IMR-90 (cell line): Measurements from ENCODE around the gene SERPING1. TPM values are rescaled to one million over a fixed set of nuclear protein-coding genes. Genes with fewer than 3 reads are reported as not detected.

Experiments used
- ATAC-seq: fragments of 200-7000 bp; cut with Tn5 transposase; 2 replicates; pipeline ENCODE4 v1.9.1; 2020; ENCODE audit warnings: low read depth, mild to moderate bottlenecking, moderate library complexity
- BruUV-seq: library from RNA; stranded (reverse); fragments of 400-500 nt; replicated peaks from 2 replicates; lab custom pipeline; 2021; lab: Mats Ljungman, UMichigan
- CTCF ChIA-PET: fragments of 300-600 bp; formaldehyde crosslinking; extraction: SDS; loops from one replicate; lab custom pipeline; 2021; ENCODE audit warnings: antibody characterized with exemption; lab: Yijun Ruan, JAX
- POLR2A ChIA-PET: fragments of 300-600 bp; sonication (Branson Sonifier 250); formaldehyde crosslinking; loops from one replicate; lab custom pipeline; 2022; ENCODE audit warnings: antibody characterized with exemption; ENCODE audit not compliant: unreplicated experiment; lab: Charles Lee
- DNase-seq: peaks from one replicate; pipeline ENCODE4 v3.0.0; 2013
- H2AFZ ChIP-seq: replicated peaks from 2 replicates; pipeline ENCODE3; 2013; ENCODE audit warnings: low read length, mild to moderate bottlenecking; ENCODE audit not compliant: poor library complexity
- H2AK5ac ChIP-seq: 2 replicates; pipeline ENCODE4 v1.6.1; 2013; ENCODE audit warnings: low read depth, low read length, inconsistent platforms
- H2AK9ac ChIP-seq: replicated peaks from 2 replicates; pipeline ENCODE3; 2013; ENCODE audit warnings: mild to moderate bottlenecking, low read depth, low read length, moderate library complexity; ENCODE audit not compliant: poor library complexity
- H2BK120ac ChIP-seq: 2 replicates; pipeline ENCODE4 v1.6.1; 2013; ENCODE audit warnings: low read depth, low read length, inconsistent platforms
- H2BK15ac ChIP-seq: 3 replicates; pipeline ENCODE4 v1.6.1; 2013; ENCODE audit warnings: low read depth, low read length, inconsistent platforms
- H2BK20ac ChIP-seq: 2 replicates; pipeline ENCODE4 v1.6.1; 2013; ENCODE audit warnings: low read depth, mild to moderate bottlenecking, inconsistent platforms, low read length, moderate library complexity
- H2BK5ac ChIP-seq: 2 replicates; pipeline ENCODE4 v1.6.1; 2013; ENCODE audit warnings: mild to moderate bottlenecking, low read depth, low read length, inconsistent platforms; ENCODE audit not compliant: poor library complexity, severe bottlenecking
- H3K14ac ChIP-seq: replicated peaks from 2 replicates; pipeline ENCODE4 v1.6.1; 2013; ENCODE audit warnings: low read depth, low read length, inconsistent platforms
- H3K18ac ChIP-seq: 2 replicates; pipeline ENCODE4 v1.6.1; 2013; ENCODE audit warnings: low read depth, low read length, control low read depth
- H3K23ac ChIP-seq: 2 replicates; pipeline ENCODE4 v1.6.1; 2013; ENCODE audit warnings: low read depth, low read length, inconsistent platforms
- H3K27ac ChIP-seq: 2 replicates; pipeline ENCODE4 v1.5.1; 2013; ENCODE audit warnings: mild to moderate bottlenecking, control low read depth, low read length; ENCODE audit not compliant: insufficient read depth
- H3K27me3 ChIP-seq: 2 replicates; pipeline ENCODE4 v1.6.1; 2013; ENCODE audit warnings: low read length; ENCODE audit not compliant: control insufficient read depth, insufficient read depth
- H3K36me3 ChIP-seq: 2 replicates; pipeline ENCODE4 v1.6.1; 2013; ENCODE audit warnings: low read length, mixed read lengths; ENCODE audit not compliant: control insufficient read depth, insufficient read depth
- H3K4ac ChIP-seq: 2 replicates; pipeline ENCODE4 v1.6.1; 2013; ENCODE audit warnings: low read depth, low read length, inconsistent platforms
- H3K4me1 ChIP-seq: 2 replicates; pipeline ENCODE4 v1.6.1; 2013; ENCODE audit warnings: low read length, mixed read lengths; ENCODE audit not compliant: control insufficient read depth, insufficient read depth
- H3K4me2 ChIP-seq: 2 replicates; pipeline ENCODE4 v1.6.1; 2013; ENCODE audit warnings: low read depth, mild to moderate bottlenecking, control low read depth, low read length, moderate library complexity
- H3K4me3 ChIP-seq: 2 replicates; pipeline ENCODE4 v1.5.1; 2013; ENCODE audit warnings: low read depth, mild to moderate bottlenecking, control low read depth, low read length, moderate library complexity; ENCODE audit not compliant: insufficient read depth
- H3K56ac ChIP-seq: 2 replicates; pipeline ENCODE4 v1.6.1; 2013; ENCODE audit warnings: low read length, inconsistent platforms; ENCODE audit not compliant: insufficient read depth; ENCODE audit errors: extremely low read depth
- H3K79me1 ChIP-seq, 2 experiments: 2 replicates each; pipeline ENCODE4 v1.6.1; 2013; ENCODE audit warnings: low read length in 2 of 2, inconsistent platforms in 1 of 2, low read depth in 1 of 2
- H3K9ac ChIP-seq: 2 replicates; pipeline ENCODE4 v1.6.1; 2013; ENCODE audit warnings: low read depth, low read length, control low read depth
- H3K9me1 ChIP-seq: 2 replicates; pipeline ENCODE4 v1.6.1; 2013; ENCODE audit warnings: low read length, inconsistent platforms; ENCODE audit not compliant: insufficient read depth
- H3K9me3 ChIP-seq: 2 replicates; pipeline ENCODE4 v1.6.1; 2013; ENCODE audit warnings: low read length; ENCODE audit not compliant: control insufficient read depth, insufficient read depth
- H4K20me1 ChIP-seq: 2 replicates; pipeline ENCODE4 v1.6.1; 2013; ENCODE audit warnings: low read length, inconsistent platforms; ENCODE audit not compliant: insufficient read depth
- H4K5ac ChIP-seq: 2 replicates; pipeline ENCODE4 v1.6.1; 2013; ENCODE audit warnings: mild to moderate bottlenecking, low read depth, low read length, control low read depth
- H4K8ac ChIP-seq, 2 experiments: 2 replicates each; pipeline ENCODE4 v1.6.1; 2013; ENCODE audit warnings: low read depth in 2 of 2, low read length in 2 of 2, control low read depth in 1 of 2, inconsistent platforms in 1 of 2
- H4K91ac ChIP-seq: 2 replicates; pipeline ENCODE4 v1.6.1; 2013; ENCODE audit warnings: low read depth, low read length, inconsistent platforms; ENCODE audit not compliant: insufficient read depth
- CEBPB ChIP-seq: IDR thresholded peaks from 2 replicates; pipeline ENCODE4 v1.6.1; 2012; ENCODE audit warnings: low read depth, low read length, improper control_type of control experiment
- CHD1 ChIP-seq: IDR thresholded peaks from 2 replicates; pipeline ENCODE4 v1.6.1; 2012; ENCODE audit warnings: low read depth, low read length, improper control_type of control experiment
- ELK1 ChIP-seq: fragments of 150-350 bp; IDR thresholded peaks from 2 replicates; pipeline ENCODE4 v1.6.1; 2016; ENCODE audit warnings: low read depth, mild to moderate bottlenecking, low read length, moderate library complexity, borderline replicate concordance
- MAFK ChIP-seq: IDR thresholded peaks from 2 replicates; pipeline ENCODE4 v1.6.1; 2012; ENCODE audit warnings: low read depth, low read length, improper control_type of control experiment
- MAZ ChIP-seq: IDR thresholded peaks from 2 replicates; pipeline ENCODE4 v1.6.1; 2012; ENCODE audit warnings: low read depth, mild to moderate bottlenecking, low read length, improper control_type of control experiment, moderate library complexity, borderline replicate concordance
- MXI1 ChIP-seq: IDR thresholded peaks from 2 replicates; pipeline ENCODE4 v1.6.1; 2012; ENCODE audit warnings: low read depth, mild to moderate bottlenecking, low read length, moderate library complexity, borderline replicate concordance
- NFE2L2 ChIP-seq: fragments of 150-350 bp; IDR thresholded peaks from 2 replicates; pipeline ENCODE4 v1.6.1; 2016; ENCODE audit warnings: low read depth, mild to moderate bottlenecking, low read length
- POLR2A ChIP-seq: IDR thresholded peaks from 2 replicates; pipeline ENCODE4 v1.6.1; 2012; ENCODE audit warnings: mild to moderate bottlenecking, low read depth, low read length
- RAD21 ChIP-seq: IDR thresholded peaks from 2 replicates; pipeline ENCODE4 v1.6.1; 2012; ENCODE audit warnings: low read length, improper control_type of control experiment
- RCOR1 ChIP-seq: IDR thresholded peaks from 2 replicates; pipeline ENCODE4 v1.6.1; 2012; ENCODE audit warnings: mild to moderate bottlenecking, low read length, improper control_type of control experiment; ENCODE audit not compliant: insufficient replicate concordance
- RFX5 ChIP-seq: IDR thresholded peaks from 2 replicates; pipeline ENCODE4 v1.8.0; 2012; ENCODE audit warnings: low read depth, mild to moderate bottlenecking, low read length, moderate library complexity
- SMC3 ChIP-seq: fragments of 150-350 bp; IDR thresholded peaks from 2 replicates; pipeline ENCODE4 v1.6.1; 2016; ENCODE audit warnings: low read depth, mild to moderate bottlenecking, antibody characterized with exemption, low read length, moderate library complexity
- USF2 ChIP-seq: fragments of 150-350 bp; IDR thresholded peaks from 2 replicates; pipeline ENCODE4 v1.6.1; 2017; ENCODE audit warnings: mild to moderate bottlenecking, antibody characterized with exemption, low read length, low read depth
- WGBS, 2 experiments: methylation state at CpG; one replicate each; pipeline versions ENCODE4 v1.1.5 to v1.1.7; 2013; ENCODE audit warnings: missing lambda C conversion rate in 2 of 2; ENCODE audit not compliant: insufficient read length in 1 of 2; ENCODE audit errors: extremely low coverage in 2 of 2; 5-methylcytosine and 5-hydroxymethylcytosine counted together
- dilution Hi-C: fragments of 300-500 bp; cut with HindIII; formaldehyde crosslinking; loops from one replicate; pipeline ENCODE4 v1.14.3; 2018; ENCODE audit warnings: low sequenced_read_pairs; ENCODE audit not compliant: unreplicated experiment
- in situ Hi-C: fragments of 300-500 bp; cut with MboI; formaldehyde crosslinking; loops from 3 replicates; pipeline ENCODE4 v1.14.3; 2019; ENCODE audit warnings: low sequenced_read_pairs, inconsistent platforms, mixed read lengths
- intact Hi-C: fragments of 100-400 bp; cut with micrococcal nuclease; formaldehyde crosslinking; loops from 2 replicates; pipeline ENCODE4 v1.10.0; 2022
- polyA plus RNA-seq, 3 experiments: library from polyadenylated mRNA; depleted of rRNA; stranded (reverse); fragments of >200 nt; gene quantifications; 2 replicates each; pipeline ENCODE4 v1.2.3, GENCODE V29; 2012; ENCODE audit warnings: low replicate concordance in 1 of 3
- total RNA-seq: library from RNA; depleted of rRNA; stranded (reverse); fragments of >200 nt; gene quantifications from 2 replicates; pipeline ENCODE4 v1.2.3, GENCODE V29; 2012
- TF ChIP-seq, protein P1 (sequence below): conservative IDR thresholded peaks from 2 replicates; pipeline ENCODE4 v1.5.1; 2012; ENCODE audit warnings: mild to moderate bottlenecking, low read depth, low read length, improper control_type of control experiment

The SERPING1 gene
- total and polyA plus RNA-seq, 2 of the 4 experiments (the other 2 are of a cell fraction) = 2.0 to 30.7 TPM

DNA sequence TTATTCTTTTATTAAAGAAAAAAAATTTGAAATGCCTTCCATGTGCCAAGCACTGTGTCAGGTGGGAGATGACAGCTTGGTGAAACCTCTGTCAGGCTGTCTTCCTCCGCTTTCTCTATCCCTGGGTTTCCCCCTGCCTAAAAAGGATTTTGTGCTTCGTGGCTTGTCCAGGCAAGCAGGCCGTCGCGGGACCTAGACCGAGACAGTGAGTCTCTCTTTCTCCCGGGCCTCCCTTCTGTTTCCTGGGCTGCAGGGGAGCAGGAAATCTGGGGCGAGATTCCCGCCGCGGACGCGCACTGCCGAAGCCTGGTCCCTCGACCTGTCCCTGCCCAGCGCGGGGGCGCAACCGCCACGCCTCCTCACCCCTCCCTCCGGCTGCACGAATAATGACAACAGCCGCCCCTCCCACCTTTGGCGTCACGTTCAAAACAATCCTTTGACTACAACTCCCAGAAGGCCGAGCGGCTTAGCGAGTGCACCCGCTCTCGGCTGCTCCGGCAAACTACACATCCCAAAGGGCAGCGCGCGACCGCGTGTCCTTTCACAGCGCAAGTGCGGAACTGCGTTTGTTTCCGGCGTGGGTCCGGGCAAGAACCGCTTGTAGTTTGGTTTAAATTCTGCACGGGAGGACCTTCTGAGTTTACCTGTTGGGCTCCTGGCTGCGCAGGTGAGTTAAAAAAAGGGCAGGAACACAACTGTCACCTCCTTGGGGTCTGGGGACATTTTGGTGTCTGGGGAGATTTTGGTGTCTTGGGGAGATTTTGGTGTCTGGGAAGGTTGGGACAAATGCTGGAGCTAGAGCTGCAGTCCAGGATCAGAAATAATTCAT, 59.9 kb downstream of the SERPING1 start, which contains the start of gene CLP1:
CLP1 (plus strand) TSS at position 569 of the 829 bp plus-strand sequence. CDS start 1,715 bp downstream, outside the sequence.
- Histone ChIP-seq H2AFZ (peak within 1 kb of the TSS; percentile 95), H4K8ac (peak within 1 kb of the TSS; percentile 79 to 97), H4K91ac (peak within 1 kb of the TSS; percentile 72), H3K14ac (peak within 1 kb of the TSS; percentile 77), H3K4ac (peak within 1 kb of the TSS; percentile 77), H2BK20ac (no peak within 1 kb of the TSS), H2BK15ac (no peak within 1 kb of the TSS), H3K56ac (peak within 1 kb of the TSS; percentile 82), H3K79me1 (peaks cover 11 to 21% of the 10 kb centered on the region in 2 experiments), H2BK5ac (peak within 1 kb of the TSS; percentile 83), H3K36me3 (peaks cover 15% of the 10 kb centered on the region), H3K27ac (peak within 1 kb of the TSS; percentile 80), H3K4me3 (peak within 1 kb of the TSS; percentile 73), H3K4me2 (peak within 1 kb of the TSS; percentile 91), H2BK120ac (peak within 1 kb of the TSS; percentile 18; the same call in 1 of the 2 replicates), H3K9me1 (no peaks in the 10 kb centered on the region), H3K4me1 (no peaks in the 10 kb centered on the region), H2AK5ac (peak within 1 kb of the TSS; percentile 59), H3K18ac (peak within 1 kb of the TSS; percentile 46), H2AK9ac (peak within 1 kb of the TSS; percentile 47), H4K20me1 (no peaks in the 10 kb centered on the region; the same call in 1 of the 2 replicates), H3K9ac (peak within 1 kb of the TSS; percentile 84), H4K5ac (peak within 1 kb of the TSS; percentile 70), H3K27me3 (no peaks in the 10 kb centered on the region), H3K9me3 (no peaks in the 10 kb centered on the region), H3K23ac (peak within 1 kb of the TSS; percentile 68)
- CTCF ChIA-PET = no interaction called here
- WGBS, 2 experiments = 0% methylated on average over 17 of the region's 45 CpGs; no CpG with 5 or more reads in 1 of the 2 experiments
- POLR2A ChIA-PET = no interaction called here
- DNase-seq (peak; percentile 99), ATAC-seq (peak; percentile 98)
- dilution Hi-C loops (no loop called here), intact Hi-C loops (no loop called here), in situ Hi-C loops (no loop called here)
- no TSS peak for BruUV-seq
- TF ChIP-seq MAZ (peak; percentile 93; the same call in 1 of the 2 replicates), NFE2L2 (no peak), CHD1 (no peak), ELK1 (no peak), MAFK (no peak), USF2 (peak; percentile 82), RFX5 (no peak), POLR2A (peak; percentile 96), CEBPB (no peak), RAD21 (no peak), SMC3 (no peak), MXI1 (peak; percentile 97), RCOR1 (no peak)
- TF ChIP-seq, protein P1, sequence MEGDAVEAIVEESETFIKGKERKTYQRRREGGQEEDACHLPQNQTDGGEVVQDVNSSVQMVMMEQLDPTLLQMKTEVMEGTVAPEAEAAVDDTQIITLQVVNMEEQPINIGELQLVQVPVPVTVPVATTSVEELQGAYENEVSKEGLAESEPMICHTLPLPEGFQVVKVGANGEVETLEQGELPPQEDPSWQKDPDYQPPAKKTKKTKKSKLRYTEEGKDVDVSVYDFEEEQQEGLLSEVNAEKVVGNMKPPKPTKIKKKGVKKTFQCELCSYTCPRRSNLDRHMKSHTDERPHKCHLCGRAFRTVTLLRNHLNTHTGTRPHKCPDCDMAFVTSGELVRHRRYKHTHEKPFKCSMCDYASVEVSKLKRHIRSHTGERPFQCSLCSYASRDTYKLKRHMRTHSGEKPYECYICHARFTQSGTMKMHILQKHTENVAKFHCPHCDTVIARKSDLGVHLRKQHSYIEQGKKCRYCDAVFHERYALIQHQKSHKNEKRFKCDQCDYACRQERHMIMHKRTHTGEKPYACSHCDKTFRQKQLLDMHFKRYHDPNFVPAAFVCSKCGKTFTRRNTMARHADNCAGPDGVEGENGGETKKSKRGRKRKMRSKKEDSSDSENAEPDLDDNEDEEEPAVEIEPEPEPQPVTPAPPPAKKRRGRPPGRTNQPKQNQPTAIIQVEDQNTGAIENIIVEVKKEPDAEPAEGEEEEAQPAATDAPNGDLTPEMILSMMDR = no peak
